Astrocyte of the spinal cord (primary cell): ENCODE measurements around the gene TRIM7.
A peak's percentile ranks its signal among the peaks of the same experiment; 100 is the strongest.
"Not testable (repeated sequence)": the region's sequence is repeated elsewhere in the genome, so short reads cannot be mapped to it uniquely, and the experiment has no call there.

ENCODE experiments used
- DNase-seq: peaks from one replicate; pipeline ENCODE4 v3.0.0; 2011; ENCODE audit warnings: low read depth, low spot score
- H3K4me3 ChIP-seq: 2 replicates; pipeline ENCODE4 v1.5.1; 2011; ENCODE audit warnings: low read depth, mild to moderate bottlenecking, low read length, moderate library complexity
- in situ Hi-C: cut with HindIII; loops from 2 replicates; pipeline ENCODE4 v1.10.0; 2017; ENCODE audit warnings: low sequenced_read_pairs
- TF ChIP-seq, protein P1 (sequence below): IDR thresholded peaks from 2 replicates; pipeline ENCODE4 v1.5.1; 2012; ENCODE audit warnings: low read depth, mild to moderate bottlenecking, low read length, inconsistent platforms

The TRIM7 gene

DNA sequence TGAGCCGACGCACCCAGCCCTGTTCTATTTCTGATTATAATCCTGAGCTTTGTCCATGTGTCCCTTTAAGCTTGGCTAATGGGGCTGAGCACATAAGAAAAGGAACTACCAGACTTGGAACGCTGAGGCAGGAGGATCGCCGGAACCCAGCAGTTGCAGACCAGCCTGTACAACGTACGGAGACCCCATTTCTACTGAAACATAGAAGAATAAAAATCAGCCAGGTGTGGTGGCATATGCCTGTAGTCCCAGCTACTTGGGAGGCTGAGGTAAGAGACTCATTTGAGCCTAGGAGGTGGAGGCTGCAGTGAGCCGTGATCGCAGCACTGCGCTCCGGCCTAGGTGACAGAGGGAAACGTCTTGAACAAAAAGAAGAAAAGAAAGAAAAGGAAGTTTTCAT, 22.3 kb downstream of the TRIM7 start:
- in situ Hi-C loops: no loop called here
- no peak for DNase-seq
- H3K4me3 ChIP-seq: no peak overlapping the region
- TF ChIP-seq, protein P1, sequence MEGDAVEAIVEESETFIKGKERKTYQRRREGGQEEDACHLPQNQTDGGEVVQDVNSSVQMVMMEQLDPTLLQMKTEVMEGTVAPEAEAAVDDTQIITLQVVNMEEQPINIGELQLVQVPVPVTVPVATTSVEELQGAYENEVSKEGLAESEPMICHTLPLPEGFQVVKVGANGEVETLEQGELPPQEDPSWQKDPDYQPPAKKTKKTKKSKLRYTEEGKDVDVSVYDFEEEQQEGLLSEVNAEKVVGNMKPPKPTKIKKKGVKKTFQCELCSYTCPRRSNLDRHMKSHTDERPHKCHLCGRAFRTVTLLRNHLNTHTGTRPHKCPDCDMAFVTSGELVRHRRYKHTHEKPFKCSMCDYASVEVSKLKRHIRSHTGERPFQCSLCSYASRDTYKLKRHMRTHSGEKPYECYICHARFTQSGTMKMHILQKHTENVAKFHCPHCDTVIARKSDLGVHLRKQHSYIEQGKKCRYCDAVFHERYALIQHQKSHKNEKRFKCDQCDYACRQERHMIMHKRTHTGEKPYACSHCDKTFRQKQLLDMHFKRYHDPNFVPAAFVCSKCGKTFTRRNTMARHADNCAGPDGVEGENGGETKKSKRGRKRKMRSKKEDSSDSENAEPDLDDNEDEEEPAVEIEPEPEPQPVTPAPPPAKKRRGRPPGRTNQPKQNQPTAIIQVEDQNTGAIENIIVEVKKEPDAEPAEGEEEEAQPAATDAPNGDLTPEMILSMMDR: no peak

DNA sequence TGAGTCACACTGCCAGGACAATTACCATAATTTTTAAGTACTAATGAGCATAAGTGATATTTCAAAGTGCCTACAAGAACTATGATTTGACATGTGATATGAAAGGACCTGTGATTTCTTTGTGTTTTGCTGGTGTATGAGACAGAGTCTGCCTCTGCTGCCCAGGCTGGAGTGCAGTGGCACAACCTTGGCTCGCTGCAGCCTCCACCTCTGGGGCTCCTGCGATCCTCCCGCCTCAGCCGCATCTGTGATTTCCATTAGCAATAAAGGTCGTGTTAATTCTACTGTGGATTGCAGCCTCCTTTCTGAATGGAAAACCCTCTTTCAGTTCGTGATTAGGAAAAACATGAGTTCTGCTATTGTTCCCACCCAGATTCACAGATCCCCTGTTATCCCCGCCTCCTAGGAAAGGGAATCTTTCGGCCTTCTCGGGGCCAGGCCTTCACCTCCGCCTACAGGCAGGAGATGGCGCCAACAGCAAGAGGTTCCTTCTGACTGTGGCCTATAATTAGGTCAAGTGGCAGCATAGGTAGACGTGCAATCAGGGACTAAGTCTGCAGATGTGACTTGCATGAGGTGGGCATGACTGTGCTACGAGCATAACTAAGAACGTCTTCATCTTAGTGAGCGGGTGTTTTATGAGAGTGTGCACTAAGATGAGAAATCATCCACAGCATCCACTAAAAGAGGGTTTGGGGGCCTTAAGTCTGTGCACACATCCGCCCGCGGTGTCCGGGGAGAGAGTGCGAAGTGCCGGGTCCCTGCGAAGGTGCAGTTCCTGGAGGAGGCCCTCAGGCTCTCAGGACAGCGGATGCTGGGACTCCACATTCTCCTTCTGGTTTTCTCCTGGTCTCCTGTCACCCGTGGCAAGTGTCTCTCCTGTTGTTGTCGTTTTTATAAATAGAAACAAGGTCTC, 23.1 kb downstream of the TRIM7 start:
- in situ Hi-C loops: no loop called here
- H3K4me3 ChIP-seq: no peak overlapping the region
- DNase-seq: peak; percentile 70
- TF ChIP-seq, protein P1: peak; percentile 77

- H3K4me3 ChIP-seq, in situ Hi-C loops, DNase-seq: not testable (repeated sequence)
These were observed 27.4 kb downstream of the TRIM7 start for GRCh38 chr5:181177559-181177958.

- H3K4me3 ChIP-seq: no peak overlapping the region
- TF ChIP-seq, protein P1: no peak
- DNase-seq: no peak
- in situ Hi-C loops: no loop called here
These were observed 28.6 kb downstream of the TRIM7 start for GRCh38 chr5:181176254-181176952.

- TF ChIP-seq, protein P1: no peak
- H3K4me3 ChIP-seq: peak overlapping the region; percentile 14
- DNase-seq: peak; percentile 67
- in situ Hi-C loops: no loop called here
These were observed 31.3 kb downstream of the TRIM7 start for GRCh38 chr5:181173420-181174342.

DNA sequence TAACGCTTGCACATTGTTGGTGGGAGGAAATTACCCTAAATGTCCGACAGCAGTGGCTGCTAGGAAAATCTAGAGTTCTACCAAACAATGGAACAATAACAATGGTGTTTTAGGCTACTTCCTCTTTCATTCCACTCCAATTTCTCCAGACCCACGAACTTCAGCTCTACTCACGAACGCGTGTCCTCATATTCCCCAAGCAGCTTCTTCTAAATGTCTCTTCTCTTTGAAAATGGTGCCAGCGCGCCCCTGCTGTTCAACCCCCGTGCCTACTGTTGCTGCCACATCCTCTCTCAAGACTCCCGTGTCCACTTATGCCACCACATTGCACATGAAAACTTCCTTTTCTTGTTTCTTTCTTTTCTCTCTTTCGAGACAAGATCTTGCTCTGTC, 32.0 kb downstream of the TRIM7 start:
- DNase-seq: no peak
- TF ChIP-seq, protein P1: no peak

More for the DNA sequence above, 32.0 kb downstream of the TRIM7 start:
- in situ Hi-C loops: no loop called here
- peak overlapping the region; percentile 14 for H3K4me3 ChIP-seq
